LNCAP (cell line): ENCODE measurements around the gene KIF26A.

Experiments used
- CTCF ChIP-seq: fragments of 450-650 bp; IDR thresholded peaks from 2 replicates; pipeline ENCODE4 v1.5.1; 2017; ENCODE audit warnings: mild to moderate bottlenecking

KIF26A gene

DNA sequence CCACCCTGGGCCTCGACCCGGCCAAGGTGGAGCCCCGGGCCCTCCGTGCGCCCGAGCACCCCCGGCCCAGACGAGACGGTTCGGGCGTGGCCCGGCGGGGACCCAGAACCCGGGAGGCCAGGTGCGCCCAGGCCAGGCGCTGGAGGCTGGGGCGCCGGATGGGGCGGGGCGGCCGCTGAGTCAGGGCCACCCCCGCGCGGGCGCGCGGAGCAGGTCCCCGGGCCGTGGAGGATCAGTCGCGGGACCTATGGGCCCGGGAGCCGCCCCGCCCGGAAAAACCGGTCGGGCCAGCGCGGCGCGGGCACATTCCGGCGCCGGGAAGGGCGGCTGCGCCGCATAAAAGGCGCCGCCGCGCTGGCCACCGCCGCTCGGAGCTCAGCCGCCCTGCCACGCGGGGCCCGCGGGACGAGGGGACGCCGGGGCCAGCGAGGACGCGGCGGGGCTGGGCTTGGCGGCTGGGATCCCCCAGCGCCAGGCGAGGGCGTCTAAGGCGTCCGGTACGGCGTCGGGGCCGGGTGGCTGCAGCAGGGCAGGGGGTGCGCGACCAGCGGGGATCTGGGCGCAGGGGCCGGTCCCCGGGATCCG lies 21.5 kb upstream of the KIF26A start:
- TF ChIP-seq CTCF: no peak

GRCh38 chr14:104117341-104118005 lies 20.9 kb upstream of the KIF26A start:
- no peak for TF ChIP-seq CTCF

DNA sequence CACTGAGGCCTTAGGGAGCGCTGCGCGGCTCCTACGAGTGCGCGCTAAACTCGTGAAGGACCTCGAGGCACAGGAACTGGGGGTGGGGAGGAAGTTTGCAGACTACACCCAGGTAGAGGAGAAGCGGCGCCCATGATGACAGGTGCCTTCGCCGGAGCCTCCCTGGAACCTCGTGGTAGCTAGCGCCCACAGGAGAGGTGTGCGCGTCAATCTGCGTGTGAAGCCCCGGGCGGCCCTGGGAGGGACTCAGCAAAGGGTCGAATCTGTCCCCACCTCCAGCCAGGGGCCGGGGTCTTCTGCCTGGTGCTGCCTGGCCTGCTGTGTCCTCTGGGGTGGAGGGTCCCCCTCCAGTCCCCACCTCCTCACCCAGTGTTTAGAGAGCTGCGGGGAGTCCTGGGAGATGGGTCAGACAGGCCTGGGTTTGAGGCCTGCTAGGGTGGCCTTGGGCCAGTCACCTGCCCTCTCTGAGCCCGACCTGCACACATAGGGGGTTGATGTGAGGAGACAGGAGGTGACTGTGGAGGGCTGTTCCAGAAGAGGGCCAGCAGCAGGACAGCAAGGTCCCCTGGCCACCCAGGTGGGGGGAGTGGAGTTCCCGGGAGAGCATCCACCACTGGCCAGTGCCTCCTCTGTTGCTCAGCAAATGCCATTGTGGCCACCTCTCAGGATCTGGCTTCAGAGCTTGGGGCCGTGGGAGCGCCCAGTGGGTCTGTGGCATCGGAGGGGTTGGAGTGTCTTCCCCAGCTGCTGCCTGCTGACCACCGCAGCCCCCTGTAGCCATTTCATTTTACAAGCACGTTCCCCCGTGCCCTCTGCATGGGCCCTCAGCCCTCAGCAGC lies 20.2 kb upstream of the KIF26A start:
- no peak for TF ChIP-seq CTCF

DNA sequence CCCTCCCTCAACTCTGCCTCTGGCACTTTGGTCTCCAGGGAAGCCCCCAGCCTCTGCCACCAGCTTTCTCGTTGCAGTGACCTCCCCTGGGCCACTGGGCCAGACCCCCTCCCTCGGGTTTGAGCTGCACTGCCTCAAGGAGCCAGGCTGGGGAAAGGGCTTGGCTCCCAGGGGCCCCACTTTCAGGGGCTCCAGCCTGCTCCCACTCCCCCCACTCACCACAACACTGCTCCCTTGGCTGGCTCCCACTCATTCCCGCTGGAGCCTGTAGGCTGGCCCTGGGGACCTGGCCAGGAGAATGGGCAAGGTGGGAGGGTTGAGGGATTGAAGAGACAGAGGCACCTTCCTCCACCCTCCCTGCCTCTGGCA lies 19.3 kb upstream of the KIF26A start:
- TF ChIP-seq CTCF: no peak

GRCh38 chr14:104119488-104120251 lies 18.7 kb upstream of the KIF26A start:
- no peak for TF ChIP-seq CTCF

DNA sequence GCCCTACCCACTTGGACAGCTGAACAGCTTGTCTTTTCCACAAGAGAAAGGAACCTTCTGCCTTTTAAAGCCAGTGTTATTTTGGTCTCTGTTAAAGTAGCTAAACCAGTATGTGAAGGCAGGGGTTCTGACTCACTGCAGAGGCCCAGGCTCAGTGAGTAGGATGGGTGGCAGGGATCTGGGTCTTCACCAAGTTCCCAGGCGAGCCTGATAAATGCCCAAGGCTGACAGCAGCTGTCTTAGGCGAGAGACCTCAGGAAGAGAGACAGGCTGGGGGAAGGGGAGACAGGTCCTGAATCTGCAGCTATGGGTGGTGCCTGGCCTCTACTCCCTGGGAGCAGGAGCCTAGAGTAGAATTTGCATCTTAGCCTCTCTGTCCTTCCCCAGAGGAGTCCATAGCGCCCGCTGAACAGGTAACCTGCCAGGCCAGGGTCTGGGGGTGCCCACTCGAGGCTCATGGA lies 18.1 kb upstream of the KIF26A start:
- no peak for TF ChIP-seq CTCF

- TF ChIP-seq CTCF: no peak
Measured at GRCh38 chr14:104121142-104121541, 17.2 kb upstream of the KIF26A start.
